Endodermal cell (in vitro differentiated cells): ENCODE data around the gene SUDS3. TPM values are rescaled to one million over a fixed set of nuclear protein-coding genes. Genes with fewer than 3 reads are reported as not detected.

Experiments used
- DNase-seq: peaks from one replicate; pipeline ENCODE4 v3.0.0-alpha.2; 2017
- H3K27ac ChIP-seq: 2 replicates; pipeline ENCODE4 v1.5.1; 2013; ENCODE audit warnings: mild to moderate bottlenecking, low read depth, low read length, moderate library complexity
- H3K27me3 ChIP-seq: 2 replicates; pipeline ENCODE4 v1.6.1; 2013; ENCODE audit warnings: mild to moderate bottlenecking, low read length, moderate library complexity; ENCODE audit not compliant: insufficient read depth, control insufficient read depth, poor library complexity, severe bottlenecking
- H3K36me3 ChIP-seq: 2 replicates; pipeline ENCODE4 v1.7.0; 2013; ENCODE audit warnings: mild to moderate bottlenecking, low read length, moderate library complexity; ENCODE audit not compliant: control insufficient read depth, insufficient read depth
- H3K4me1 ChIP-seq: one replicate; pipeline ENCODE4 v1.7.0; 2013; ENCODE audit warnings: low read length; ENCODE audit not compliant: control insufficient read depth, insufficient read depth
- H3K4me3 ChIP-seq: 2 replicates; pipeline ENCODE4 v1.5.1; 2013; ENCODE audit warnings: mild to moderate bottlenecking, low read length, moderate library complexity
- H3K9ac ChIP-seq: 2 replicates; pipeline ENCODE4 v1.6.1; 2013; ENCODE audit warnings: mild to moderate bottlenecking, low read length, moderate library complexity; ENCODE audit not compliant: poor library complexity, severe bottlenecking; ENCODE audit errors: extremely low read depth
- H3K9me3 ChIP-seq: 2 replicates; pipeline ENCODE4 v1.6.1; 2013; ENCODE audit warnings: mild to moderate bottlenecking, low read length, moderate library complexity; ENCODE audit not compliant: control insufficient read depth
- H3K27ac Mint-ChIP-seq: 2 replicates; pipeline ENCODE4 v1.8.0; 2020; ENCODE audit warnings: mixed read lengths
- H3K27me3 Mint-ChIP-seq: 2 replicates; pipeline ENCODE4 v1.8.0; 2021; ENCODE audit warnings: mild to moderate bottlenecking, mixed read lengths; ENCODE audit not compliant: insufficient read depth
- H3K36me3 Mint-ChIP-seq: 2 replicates; pipeline ENCODE4 v1.8.0; 2020; ENCODE audit warnings: low read depth, mixed read lengths
- H3K4me1 Mint-ChIP-seq: 2 replicates; pipeline ENCODE4 v1.8.0; 2020; ENCODE audit warnings: mixed read lengths
- H3K4me3 Mint-ChIP-seq: 2 replicates; pipeline ENCODE4 v1.8.0; 2020; ENCODE audit warnings: mild to moderate bottlenecking, moderate library complexity, mixed read lengths
- H3K9me3 Mint-ChIP-seq: 2 replicates; pipeline ENCODE4 v1.8.0; 2020; ENCODE audit warnings: mild to moderate bottlenecking, mixed read lengths
- WGBS, 2 experiments: methylation state at CpG; one replicate each; pipeline versions ENCODE4 v1.1.5 to v1.1.7; 2013; ENCODE audit warnings: missing lambda C conversion rate in 2 of 2, mixed read lengths in 1 of 2; ENCODE audit not compliant: insufficient coverage in 1 of 2, insufficient read length in 1 of 2; 5-methylcytosine and 5-hydroxymethylcytosine counted together
- total RNA-seq, 2 donors: library from RNA; stranded (reverse); fragmentation: NEBNext Ultra II Directional in 1 of 2; extraction: Animal tissue kit (Norgen Biotek cat#: 25700) in 1 of 2; gene quantifications; 2 replicates in 1 of 2; 3 replicates in 1 of 2; pipeline ENCODE4 v1.2.1, GENCODE V29; 2021
- TF ChIP-seq, protein P1 (sequence below): fragments of 200-600 bp; sonication (generic); conservative IDR thresholded peaks from 2 replicates; pipeline ENCODE4 v1.5.0; 2021; ENCODE audit warnings: antibody characterized with exemption, mild to moderate bottlenecking

SUDS3 gene
- total RNA-seq, 2 donors from 2014 or later = 51.4 to 57.9 TPM

DNA sequence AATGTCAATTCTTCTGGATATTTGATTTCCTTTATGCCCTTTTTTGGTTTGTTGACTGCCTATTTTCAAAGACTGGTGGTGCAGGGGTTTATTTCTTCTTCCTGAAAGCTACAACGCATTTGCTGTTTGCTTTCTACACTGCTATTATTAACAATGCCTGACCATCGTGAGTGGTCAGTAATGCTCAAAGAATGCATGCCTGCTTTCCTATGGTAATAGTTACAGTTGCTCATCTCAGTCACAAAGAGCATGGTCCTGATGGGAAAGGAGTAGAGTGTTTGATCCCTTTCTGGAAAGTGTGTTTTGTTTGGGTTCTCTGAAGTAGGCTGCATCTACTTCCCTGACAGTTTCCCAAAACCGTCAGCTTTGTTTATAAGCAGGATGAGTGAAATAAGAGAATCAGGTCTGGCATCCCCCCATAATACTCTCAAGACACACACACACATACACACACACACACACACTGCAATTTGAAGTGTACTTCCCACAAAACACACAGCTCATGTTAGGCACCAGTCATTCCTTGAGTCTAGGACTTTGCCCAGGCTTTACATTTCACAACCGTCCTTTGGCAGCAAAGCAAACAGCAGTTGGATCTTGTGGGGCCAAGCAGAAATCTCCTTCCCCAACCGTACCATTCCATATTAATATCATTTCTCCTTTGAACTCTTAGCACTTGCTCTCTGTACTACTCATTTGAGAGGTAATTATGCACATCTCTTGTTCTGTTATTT, 56.6 kb downstream of the SUDS3 start:
- Histone ChIP-seq H3K4me1 (no peaks in the 10 kb centered on the region), H3K4me3 (no peak overlapping the region), H3K36me3 (no peaks in the 10 kb centered on the region), H3K9me3 (no peaks in the 10 kb centered on the region), H3K27me3 (no peaks in the 10 kb centered on the region), H3K9ac (no peak overlapping the region), H3K27ac (no peak overlapping the region)
- Mint-ChIP-seq H3K9me3 (no peaks in the 10 kb centered on the region), H3K36me3 (no peaks in the 10 kb centered on the region), H3K4me3 (no peak overlapping the region), H3K4me1 (no peaks in the 10 kb centered on the region), H3K27ac (no peak overlapping the region), H3K27me3 (peaks cover 4% of the 10 kb centered on the region)
- 68 to 74% methylated on average over 3 to 4 of the region's 5 CpGs for WGBS, 2 experiments
- no peak for DNase-seq
- TF ChIP-seq, protein P1, sequence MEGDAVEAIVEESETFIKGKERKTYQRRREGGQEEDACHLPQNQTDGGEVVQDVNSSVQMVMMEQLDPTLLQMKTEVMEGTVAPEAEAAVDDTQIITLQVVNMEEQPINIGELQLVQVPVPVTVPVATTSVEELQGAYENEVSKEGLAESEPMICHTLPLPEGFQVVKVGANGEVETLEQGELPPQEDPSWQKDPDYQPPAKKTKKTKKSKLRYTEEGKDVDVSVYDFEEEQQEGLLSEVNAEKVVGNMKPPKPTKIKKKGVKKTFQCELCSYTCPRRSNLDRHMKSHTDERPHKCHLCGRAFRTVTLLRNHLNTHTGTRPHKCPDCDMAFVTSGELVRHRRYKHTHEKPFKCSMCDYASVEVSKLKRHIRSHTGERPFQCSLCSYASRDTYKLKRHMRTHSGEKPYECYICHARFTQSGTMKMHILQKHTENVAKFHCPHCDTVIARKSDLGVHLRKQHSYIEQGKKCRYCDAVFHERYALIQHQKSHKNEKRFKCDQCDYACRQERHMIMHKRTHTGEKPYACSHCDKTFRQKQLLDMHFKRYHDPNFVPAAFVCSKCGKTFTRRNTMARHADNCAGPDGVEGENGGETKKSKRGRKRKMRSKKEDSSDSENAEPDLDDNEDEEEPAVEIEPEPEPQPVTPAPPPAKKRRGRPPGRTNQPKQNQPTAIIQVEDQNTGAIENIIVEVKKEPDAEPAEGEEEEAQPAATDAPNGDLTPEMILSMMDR = no peak

DNA sequence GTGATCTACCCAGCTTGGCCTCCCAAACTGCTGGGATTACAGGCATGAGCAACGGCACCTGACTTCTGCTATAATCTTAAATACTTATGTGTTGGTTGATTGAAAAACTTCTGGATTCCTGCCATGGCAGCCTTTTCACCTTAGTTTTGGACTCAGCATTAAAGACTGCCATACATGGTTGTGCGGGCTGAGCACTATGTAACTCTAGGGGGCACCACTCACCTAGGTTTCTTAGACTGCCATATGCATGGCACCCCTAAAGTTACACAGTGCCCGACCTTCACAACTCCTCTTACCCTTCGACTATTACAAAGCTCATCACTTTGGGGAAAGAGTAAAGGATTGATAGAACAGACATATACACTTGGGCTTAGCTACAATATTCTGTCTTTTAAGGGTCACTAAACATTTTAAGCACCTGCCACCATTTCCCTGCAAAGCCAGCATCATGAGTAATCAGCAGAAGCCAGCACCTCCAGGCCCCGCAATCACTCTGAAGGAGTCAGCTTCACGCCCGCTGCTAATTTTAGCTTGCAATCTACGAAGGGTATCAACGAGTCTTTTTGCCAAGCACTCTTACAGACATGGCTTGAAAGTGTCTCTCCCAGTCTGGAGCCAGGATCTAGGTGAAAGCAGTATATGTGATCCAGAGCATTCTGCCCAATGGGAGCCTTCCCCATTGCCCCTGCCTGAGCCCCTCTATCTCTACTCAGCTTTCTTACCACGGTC, 59.8 kb downstream of the SUDS3 start:
- H3K27ac Mint-ChIP-seq = no peak overlapping the region
- peaks cover 3% of the 10 kb centered on the region for H3K9me3 Mint-ChIP-seq
- peak; percentile 82 for DNase-seq

DNA sequence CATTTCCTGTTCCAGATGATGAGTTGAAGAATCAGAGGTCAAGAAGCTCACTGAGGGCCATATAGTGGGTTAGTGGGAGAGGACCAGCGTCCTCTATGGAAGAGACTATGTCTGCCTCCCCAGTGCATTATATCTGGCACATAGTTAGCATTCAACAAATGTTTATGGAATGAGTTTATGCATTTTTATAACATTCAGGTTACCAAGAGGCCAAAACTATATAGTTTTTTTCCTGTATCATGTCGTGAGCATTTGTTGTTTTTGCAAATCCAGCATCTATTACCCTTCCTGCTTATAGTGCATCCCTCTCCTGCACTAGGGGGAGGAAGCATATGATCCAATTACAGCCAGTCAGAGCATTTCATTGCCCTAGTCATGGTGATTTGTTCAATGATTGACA, 60.6 kb downstream of the SUDS3 start:
- peaks cover 12% of the 10 kb centered on the region for H3K27me3 Mint-ChIP-seq
- WGBS, 2 experiments = 88% methylated on average over 2 of the region's 2 CpGs; no CpG with 5 or more reads in 1 of the 2 experiments

More for the DNA sequence above, 59.8 kb downstream of the SUDS3 start:
- WGBS, 2 experiments = 74 to 79% methylated on average over 5 to 10 of the region's 10 CpGs
- Histone ChIP-seq H3K9me3 (no peaks in the 10 kb centered on the region), H3K4me3 (no peak overlapping the region), H3K27me3 (no peaks in the 10 kb centered on the region), H3K9ac (no peak overlapping the region), H3K36me3 (no peaks in the 10 kb centered on the region), H3K27ac (no peak overlapping the region), H3K4me1 (no peaks in the 10 kb centered on the region)
- peaks cover 6% of the 10 kb centered on the region for H3K27me3 Mint-ChIP-seq
- peaks cover 1% of the 10 kb centered on the region for H3K4me1 Mint-ChIP-seq
- no peaks in the 10 kb centered on the region for H3K36me3 Mint-ChIP-seq
- H3K4me3 Mint-ChIP-seq = no peak overlapping the region
- TF ChIP-seq, protein P1 = peak; percentile 84

More for the DNA sequence above, 60.6 kb downstream of the SUDS3 start:
- no peak overlapping the region for H3K27ac Mint-ChIP-seq
- TF ChIP-seq, protein P1 = no peak
- H3K4me1 Mint-ChIP-seq = peaks cover 5% of the 10 kb centered on the region
- H3K27me3 ChIP-seq = peaks cover 4% of the 10 kb centered on the region
- H3K36me3 ChIP-seq = no peaks in the 10 kb centered on the region
- H3K4me3 ChIP-seq = no peak overlapping the region
- DNase-seq = peak; percentile 13
- H3K9me3 Mint-ChIP-seq = peaks cover 3% of the 10 kb centered on the region
- H3K4me1 ChIP-seq = no peaks in the 10 kb centered on the region
- H3K9me3 ChIP-seq = no peaks in the 10 kb centered on the region
- no peak overlapping the region for H3K27ac ChIP-seq
- no peak overlapping the region for H3K9ac ChIP-seq
- no peak overlapping the region for H3K4me3 Mint-ChIP-seq
- H3K36me3 Mint-ChIP-seq = no peaks in the 10 kb centered on the region
